Brain pericyte (primary cell): ENCODE data around the gene TTLL1.
"Not testable (repeated sequence)": the region's sequence is repeated elsewhere in the genome, so short reads cannot be mapped to it uniquely, and the experiment has no call there.

ENCODE experiments used
- DNase-seq: peaks from one replicate; pipeline ENCODE4 v3.0.0-alpha.2; 2012; ENCODE audit warnings: low read depth, low spot score

Gene TTLL1

DNA sequence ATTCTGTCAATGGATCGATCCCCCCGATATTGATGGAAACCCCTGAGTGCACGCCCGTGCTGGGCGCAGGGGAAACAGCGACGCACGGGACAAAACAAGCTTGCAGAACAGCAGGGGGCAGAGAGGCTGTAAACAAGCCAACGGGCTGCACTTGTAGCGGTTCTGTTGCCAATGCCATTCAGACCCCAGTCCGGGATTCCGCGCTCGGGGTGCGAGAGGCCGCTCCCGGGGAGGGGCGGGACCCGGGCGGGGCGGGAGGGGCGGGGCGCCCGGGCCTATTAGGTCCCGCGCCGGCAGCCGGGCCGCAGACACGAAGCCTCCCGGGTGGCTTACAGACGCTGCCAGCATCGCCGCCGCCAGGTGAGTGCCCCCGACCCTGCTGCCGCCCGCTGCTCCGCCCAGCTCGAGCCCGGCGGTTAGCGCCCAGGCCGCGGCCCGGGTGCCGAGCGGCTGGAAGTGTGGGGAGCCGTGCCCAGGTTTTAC, 21.3 kb upstream of the TTLL1 start, which contains the start of gene BIK:
BIK (plus strand) TSS at position 307 of the 483 bp plus-strand sequence. CDS start 13,273 bp downstream, outside the sequence.
- DNase-seq = no peak

DNA sequence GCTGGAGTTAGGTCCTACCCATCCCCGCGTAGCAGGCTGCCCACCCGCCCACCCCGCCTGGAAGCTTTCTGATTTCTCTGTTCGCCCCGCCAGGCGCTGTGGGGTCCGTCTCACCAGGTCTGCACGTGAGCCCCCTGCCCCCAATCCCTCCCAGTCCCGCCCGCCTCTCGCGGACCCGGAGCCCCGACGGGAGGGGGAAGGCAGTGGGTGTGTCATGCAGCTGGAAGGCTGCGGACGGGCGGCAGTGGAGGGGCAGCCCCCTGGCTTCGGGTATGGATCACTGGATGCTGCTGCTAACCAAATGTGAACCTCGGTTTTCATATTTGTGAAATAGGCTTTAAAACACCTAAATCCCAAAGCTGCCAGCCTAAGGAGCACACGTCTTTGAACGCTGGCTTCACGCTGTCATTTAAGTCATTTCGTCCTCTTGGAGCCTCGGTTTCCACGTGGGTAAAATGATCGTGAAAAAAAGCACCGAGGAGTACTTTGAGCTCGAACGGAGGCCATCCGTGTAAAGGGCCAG, 20.8 kb upstream of the TTLL1 start:
- DNase-seq = no peak

DNA sequence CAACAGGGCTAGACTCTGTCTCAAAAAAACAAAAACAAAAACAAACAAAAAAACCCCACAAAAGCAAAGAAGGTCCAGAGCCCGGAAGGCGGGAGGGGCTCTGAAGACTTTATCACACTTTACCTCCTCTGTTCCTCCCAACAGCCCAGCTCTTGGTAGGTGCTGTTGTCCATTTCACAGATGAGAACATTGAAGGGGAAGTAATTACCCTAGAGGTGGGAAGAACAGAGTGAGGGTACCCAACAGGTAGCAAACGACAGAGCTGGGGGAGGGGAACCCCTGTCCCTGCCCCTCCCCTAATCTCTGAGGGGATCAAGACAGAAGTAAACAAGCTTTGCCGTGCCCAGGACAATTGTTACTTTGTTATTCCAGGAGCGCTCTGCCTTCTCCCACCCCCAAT, 20.3 kb upstream of the TTLL1 start:
- no peak for DNase-seq

DNA sequence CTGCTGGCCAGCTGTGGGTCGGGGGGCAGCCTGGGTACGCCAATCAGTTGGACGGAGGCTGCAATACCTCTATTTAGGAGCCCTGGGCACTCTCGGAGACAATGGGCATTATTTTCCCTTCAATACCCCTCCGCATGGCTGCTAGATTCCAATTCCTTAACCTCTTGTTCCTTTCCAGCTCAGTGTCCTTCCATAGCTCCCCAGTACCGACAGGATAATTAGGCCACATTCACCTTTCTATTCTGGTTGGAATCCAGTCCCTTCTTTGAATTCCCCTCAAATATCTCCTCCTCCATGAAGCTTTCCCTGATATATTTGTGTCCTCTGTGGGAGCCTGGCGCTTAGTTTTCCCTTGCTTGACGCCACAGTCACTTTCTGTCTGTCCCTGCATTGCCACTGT, 17.1 kb upstream of the TTLL1 start:
- DNase-seq = no peak

DNA sequence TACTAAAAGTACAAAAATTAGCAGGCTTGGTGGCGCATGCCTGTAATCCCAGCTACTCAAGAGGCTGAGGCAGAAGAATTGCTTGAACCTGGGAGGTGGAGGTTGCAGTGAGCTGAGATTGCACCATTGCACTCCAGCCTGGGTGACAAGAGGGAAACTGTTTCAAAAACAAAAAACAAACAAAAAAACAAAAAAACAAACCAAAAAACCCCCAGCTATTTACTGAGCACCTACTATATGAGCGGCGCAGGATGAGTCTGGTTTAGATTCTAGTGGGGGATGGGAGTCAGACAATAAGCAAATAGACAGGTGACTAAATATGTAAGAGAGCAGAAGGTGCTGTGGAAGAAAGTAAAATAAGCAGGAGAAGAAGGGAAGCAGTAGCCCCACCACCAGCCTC, 15.8 kb upstream of the TTLL1 start:
- DNase-seq = not testable (repeated sequence)

DNA sequence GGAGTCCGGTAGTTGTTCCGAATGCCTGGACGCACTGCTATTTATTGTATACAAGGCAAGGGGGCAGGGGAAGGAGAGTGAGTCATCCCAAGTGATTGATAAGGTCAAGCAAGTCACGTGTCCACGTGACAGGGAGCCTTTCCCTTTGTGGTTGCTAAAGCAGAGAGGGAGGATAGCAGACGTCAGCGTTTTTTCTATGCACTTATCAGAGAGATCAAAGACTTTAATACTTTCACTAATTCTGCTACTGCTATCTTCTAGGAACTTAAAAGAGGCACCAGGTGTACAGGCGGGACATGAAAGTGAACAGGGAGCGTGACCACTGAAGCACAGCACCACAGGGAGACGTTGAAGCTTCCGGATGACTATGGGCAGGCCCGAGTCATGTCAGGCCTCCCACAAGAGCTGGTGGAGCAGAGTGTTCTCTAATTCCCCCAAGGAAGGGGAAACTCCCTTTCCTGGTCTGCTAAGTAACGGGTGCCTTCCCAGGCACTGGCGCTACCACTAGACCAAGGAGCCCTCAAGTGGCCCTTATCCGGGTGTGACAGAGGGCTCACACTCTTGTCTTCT, 14.9 kb upstream of the TTLL1 start:
- not testable (repeated sequence) for DNase-seq

DNA sequence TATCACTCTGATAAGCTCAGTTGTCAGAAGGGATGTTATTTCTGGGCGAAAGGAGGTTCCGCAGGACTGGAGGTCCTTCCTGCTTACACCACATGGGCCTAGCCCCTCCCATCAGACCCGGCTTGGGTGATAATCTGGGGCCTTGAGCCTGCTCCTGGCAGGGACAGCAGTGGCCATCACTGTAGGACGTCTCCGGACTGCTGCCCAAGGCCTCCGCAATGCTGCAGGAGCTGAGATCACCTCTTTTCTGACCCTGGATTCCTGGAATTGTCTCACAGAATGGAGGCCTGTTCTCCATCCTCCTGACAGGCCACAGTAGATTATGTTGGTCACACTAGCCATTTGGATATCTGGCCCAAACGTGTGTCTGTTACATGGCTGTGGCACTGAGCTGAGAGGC, 12.1 kb upstream of the TTLL1 start:
- no peak for DNase-seq

DNA sequence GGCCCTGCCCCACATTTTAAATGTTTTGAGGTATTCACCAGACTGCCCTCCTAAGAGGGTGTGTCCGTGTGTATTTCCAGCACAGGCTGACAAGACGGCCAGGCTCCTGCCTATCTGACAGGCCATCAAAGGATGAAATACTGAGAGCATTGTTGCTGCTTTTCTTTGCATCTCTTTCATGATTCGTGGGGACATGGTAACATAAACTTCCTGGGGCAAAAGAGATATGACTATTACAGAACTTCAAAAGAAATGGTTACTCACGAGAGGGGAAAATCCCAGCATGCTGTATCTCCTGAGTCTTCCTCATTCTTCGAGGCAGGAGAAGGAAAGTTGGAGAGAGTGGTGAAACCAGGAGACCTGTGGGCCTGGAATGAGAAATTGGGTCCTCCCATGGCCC, 11.0 kb upstream of the TTLL1 start:
- DNase-seq = no peak

DNA sequence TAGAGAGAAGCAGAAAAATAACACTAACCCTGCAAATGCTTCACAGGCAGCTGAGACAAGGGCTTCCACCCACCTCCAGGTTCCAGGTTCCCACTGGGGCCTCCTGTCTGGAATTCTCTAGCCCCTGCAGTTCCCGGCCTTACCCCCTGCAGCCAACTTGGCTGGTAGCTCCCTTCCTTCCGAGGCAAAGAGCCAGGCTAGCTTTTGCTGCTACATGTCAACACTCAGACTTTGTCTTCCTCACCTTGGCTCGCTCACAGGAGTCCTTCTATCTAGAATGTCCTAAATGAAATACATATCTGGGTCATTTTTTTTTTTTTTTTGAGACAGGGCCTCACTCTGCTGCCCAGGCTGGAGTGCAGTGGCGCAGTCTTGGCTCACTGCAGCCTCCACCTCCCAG, 9.9 kb upstream of the TTLL1 start:
- DNase-seq = no peak

DNA sequence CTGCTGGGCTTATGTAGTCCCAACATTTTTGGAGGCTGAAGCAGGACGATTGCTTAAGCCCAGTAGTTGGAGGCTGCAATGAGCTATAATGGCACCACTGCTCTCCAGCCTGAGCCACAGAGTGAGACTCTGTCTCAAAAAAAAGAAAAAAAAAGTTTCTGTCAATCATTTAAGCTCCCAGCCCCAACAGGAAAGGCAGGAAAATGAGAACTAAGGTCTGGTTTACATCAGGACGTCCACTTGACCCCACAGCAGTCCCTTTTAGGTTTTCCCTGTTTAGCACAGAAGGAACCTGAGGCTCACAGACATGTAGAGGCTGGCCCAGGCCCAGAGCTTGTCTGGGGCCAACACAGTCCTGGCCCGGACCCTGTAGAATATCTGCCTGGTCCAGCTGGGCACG, 9.2 kb upstream of the TTLL1 start:
- DNase-seq = no peak

DNA sequence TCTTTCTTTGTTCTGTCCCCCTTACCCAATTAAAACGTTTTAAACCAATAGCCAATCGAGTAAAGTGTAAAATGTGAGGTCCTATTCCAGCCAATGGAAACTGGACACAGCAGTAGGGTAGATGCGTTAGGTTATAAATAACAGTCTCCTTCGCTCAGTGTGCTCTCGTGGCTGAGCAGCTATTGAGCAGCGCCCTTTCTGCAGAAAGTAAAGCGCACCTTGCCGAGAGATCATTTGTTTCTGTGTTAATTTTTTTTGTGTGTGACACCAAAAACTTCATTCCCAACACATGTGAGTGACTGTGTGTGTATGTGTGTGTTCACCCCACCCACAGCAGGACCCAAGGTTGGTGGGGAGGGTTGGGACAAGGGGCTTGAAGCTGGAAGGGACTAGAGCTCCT, 7.2 kb upstream of the TTLL1 start:
- DNase-seq = no peak

DNA sequence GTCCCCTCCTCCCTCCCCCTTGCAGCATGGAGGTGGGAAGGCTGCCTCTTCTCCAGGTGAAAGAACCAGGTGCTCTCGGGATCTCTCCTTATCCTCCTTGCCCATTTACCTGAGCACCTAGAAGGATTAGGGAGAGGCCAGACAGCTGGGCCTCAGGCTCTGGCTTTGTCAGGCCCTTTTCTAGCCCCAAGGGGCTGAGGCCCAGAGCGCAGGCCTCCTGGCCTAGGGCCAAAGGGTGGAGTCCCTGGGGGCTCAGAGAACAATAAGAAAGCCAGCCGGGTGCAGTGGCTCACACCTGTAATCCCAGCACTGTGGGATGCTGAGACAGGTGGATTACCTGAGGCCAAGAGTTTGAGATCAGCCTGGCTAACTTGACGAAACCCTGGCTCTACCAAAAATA, 5.4 kb upstream of the TTLL1 start:
- DNase-seq = no peak

DNA sequence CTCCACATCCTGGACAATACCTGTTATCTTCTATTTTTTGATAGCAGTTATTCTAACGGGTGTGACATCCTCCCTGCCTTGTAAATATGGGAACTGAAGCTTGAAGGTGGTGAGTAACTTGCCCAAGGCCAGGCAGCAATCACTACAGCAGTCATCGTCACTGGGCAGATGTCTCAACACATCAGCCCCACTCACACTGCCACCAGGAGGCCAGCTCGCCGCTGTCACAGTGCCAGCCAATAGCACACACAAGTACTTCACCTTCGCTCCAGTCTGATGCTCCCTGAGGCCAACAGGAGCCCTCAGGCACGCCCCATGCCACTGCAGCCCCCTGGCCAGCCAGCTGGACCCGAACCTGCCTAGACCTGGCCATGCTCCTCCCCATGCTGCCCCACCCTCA, 4.9 kb upstream of the TTLL1 start:
- no peak for DNase-seq

DNA sequence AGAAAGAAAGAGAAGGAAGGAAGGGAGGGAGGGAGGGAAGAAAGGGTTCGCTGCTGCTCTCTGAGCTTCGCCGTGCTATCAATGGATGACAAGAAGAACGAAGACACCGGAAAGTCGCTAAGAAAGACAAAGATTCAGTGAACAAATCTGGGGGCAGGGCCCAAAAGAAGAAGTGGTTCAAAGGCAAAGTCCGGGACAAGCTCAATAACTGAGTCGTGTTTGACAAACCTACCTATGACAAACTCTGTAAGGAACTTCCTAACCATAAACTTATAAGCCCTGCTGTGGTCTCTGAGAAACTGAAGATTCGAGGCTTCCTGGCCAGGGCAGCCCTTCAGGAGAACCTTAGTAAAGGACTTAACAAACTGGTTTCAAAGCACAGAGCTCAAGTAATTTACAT, 2.9 kb upstream of the TTLL1 start:
- no peak for DNase-seq

DNA sequence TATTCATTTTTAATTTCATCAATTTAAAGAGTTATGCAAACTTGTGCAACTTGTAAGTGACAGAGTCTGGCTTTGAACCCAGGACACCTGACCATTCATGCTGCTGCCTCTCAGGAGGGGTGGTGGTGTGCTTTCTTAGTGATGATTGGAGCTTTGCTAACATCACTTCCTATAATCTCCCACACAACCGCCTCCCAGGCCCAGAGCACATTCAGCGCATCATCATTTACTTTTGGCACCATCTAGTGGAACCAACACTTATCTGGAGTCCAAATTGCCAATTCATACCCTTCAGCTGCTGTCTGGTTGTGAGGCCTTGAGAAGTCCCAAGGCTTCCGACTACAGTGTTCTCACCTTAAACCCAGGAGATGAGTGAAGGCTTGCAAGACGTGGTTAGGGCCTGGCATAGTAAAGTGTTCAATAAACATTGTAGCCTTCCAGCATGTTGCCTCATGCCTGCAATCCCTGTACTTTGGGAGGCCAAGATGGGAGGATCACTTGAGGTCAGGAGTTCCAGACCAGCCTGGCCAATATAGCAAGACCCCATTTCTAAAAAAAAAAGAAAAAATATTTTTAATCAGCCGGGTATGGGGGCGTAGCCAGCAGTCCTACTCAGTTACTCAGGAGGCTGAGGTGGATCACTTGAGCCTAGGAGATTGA, 1.1 kb upstream of the TTLL1 start:
- peak; percentile 64 for DNase-seq

DNA sequence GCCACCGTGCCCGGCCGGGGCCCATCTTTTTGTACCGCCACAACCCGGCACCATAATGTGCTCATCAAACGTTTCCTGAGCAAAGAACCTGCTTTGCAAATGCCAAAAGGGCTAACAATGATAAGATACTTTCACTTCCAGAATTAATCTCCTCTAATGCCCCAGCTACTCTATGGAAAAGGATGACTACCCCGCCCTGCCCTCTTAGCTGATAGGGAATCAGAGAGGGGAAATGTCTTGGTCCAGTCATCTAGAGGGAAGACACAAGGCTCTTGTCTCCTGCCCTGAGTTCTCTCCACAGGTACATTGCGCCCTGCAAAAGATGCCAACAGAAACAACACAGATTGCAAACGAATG, 586 bp downstream of the TTLL1 start:
- no peak for DNase-seq

DNA sequence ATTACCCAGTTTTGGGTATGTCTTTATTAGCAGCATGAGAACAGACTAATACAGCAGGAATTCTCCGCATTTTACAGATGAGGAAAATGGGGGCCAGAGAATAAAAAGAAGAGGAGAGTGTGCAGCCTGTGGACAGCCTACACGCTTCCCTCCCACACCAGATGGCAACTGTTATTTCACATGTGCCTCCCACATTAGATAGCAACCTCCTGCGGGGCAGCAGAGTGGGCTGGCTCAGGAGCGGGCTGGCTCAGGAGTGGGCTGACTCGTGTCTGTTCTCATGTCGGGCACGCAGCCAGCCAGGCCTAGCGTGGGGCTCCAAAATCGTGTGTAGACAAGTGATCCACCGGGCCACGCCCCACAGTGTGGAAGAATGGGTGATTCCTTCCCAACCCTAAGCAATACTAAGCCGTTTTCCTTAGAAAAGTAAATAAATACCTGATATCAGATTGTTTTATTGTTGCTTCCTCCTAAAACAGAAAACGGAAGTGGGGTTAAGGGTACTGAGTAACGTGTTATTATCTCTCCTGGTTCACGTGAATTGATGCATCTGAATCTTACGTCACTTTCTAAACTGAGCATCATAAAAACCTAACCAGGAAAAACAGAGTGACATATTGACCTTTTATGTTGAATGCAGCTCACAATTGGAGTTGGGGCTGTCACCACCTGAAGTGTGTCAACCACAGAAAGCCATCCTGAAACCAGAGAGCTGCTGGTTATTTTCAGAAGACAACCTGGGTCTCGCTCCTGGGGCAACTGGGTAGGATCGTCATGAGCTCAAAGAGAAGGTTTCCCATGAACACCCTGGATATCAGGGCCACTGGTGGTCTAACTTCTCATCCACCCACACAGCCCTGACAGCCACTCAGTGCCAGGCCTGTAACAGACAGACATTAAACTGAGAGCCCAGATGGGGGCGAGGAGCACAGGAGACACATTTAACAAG, 3.3 kb downstream of the TTLL1 start:
- no peak for DNase-seq

DNA sequence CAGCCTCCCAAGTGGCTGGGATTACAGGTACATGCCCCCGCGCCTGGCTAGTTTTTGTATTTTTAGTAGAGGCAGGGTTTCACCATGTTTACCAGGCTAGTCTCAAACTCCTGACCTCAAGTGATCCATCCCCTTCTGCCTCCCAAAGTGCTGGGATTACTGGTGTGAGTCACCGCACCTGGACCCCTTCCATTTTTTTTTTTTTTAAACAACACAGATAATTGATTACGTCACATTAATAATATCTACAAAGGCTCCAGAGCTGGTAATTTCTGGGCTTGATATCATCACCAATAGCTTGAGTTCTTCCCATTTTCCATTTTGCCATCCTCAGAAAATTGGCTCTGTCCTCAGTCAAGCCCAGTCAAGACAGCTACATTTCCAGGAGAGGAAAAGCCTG, 7.2 kb downstream of the TTLL1 start:
- DNase-seq = no peak

DNA sequence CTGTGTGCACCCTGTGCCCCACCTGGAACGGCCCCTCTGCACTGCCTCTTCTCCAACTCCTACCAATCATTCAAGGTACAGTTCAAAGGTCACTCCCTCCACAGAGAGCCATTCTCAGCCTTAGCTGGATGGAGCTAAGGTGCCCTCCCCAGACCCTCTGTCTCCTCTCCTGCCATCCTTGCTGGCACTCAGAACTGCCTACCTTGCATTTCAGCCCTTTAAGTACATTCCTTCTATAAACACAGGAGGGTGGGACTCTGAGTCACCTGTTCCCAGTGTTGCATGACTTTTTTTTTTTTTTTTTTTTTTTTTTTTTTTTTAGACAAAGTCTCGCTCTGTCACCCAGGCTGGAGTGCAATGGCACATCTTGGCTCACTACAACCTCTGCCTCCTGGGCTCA, 8.6 kb downstream of the TTLL1 start:
- no peak for DNase-seq

DNA sequence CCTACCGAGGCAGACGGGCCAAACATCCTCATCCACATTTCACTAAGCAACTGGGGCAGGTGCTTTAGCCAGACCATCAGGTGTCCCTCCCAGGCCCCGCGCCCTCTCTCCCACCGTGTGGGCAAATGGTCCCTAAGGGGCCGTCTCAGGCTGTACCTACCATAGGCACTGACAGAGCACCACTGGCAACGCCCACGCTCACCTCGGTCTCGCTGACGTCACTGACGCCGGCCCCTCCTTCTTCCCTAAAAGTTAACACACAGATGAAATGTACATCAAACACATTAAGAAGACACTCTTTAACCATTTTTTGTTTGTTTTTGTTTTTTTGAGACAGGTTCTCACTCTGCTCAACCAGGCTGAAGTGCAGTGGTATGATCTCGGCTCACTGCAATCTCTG, 9.4 kb downstream of the TTLL1 start:
- DNase-seq = no peak

DNA sequence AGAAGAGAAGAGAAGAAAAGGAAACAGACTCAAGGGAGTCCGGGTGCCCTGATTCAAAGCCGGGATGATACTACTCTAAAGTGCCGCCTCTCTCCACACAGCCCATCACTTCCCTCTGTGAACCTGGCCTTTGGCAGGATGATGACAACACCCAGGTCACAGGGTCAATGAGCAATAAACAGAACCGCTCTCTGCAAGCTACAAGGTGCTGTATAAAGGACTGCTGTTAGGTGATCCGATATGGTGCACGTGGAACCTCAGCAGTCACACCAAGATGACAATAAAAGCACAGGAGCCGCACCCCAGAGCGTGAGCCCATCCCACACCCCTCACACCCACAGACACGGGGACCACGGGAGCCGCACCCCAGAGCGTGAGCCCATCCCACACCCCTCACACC, 10.7 kb downstream of the TTLL1 start:
- no peak for DNase-seq

DNA sequence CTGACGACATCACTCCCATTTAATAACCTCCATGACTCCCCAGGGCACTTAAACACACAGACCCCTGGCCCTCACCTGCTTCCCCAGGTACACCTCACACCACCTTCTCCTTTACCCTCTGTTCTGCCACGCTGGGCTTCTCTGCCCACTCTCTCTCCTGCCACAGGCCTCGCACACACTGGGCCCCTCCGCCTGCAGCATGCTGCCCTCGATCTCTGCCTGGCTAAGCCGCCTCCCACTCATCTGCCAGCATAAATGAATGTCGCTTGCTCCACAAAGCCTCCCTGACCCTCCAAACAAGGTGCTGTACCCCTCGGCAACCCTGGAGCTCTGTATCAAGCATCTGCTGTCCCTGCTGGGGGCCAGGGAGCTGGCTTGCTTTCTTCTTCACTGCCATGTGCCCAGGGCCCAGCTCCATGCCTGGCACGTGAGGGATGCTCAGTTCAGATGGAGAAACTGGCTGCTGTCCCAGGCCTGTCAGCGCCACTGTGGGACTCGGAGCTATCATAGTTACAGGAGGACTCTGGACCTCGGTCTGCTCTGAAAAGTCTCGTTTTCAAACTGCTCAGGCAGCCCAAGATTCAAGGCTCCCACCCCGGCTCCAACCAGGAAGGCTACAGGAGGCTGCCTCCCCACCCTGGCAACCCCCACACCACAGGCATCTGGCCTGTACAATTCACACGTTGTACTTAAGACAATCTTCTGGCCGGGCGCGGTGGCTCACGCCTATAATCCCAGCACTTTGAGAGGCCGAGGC, 11.9 kb downstream of the TTLL1 start:
- no peak for DNase-seq
